ENCODE measurements around the gene PRKCH. TPM values are rescaled to one million over a fixed set of nuclear protein-coding genes. Genes with fewer than 3 reads are reported as not detected.

PRKCH gene
- total and polyA plus RNA-seq, 2 donors (not counting 3 experiments of a cell fraction or from before 2014, with no cell fraction given), result 97.7 to 103 TPM

- H3K27me3 ChIP-seq (ENCODE audit: control insufficient read depth in 2 of 2, insufficient read depth in 2 of 2, low read length in 2 of 2), result no peaks in the 10 kb centered on the region
- TF ChIP-seq POLR2A (IDR thresholded peaks at IDR 0.05; ENCODE audit: low read depth, low read length), result no peak
- TF ChIP-seq GATA2 (IDR thresholded peaks at IDR 0.05; ENCODE audit: insufficient read depth, insufficient read length, low read depth, low read length), result no peak
- no peak for TF ChIP-seq FOS (IDR thresholded peaks at IDR 0.05; ENCODE audit: borderline replicate concordance, insufficient read depth, low read length)
- no peak for TF ChIP-seq MAX (IDR thresholded peaks at IDR 0.05; ENCODE audit: insufficient read depth, insufficient read length)
- no peak for TF ChIP-seq JUN (IDR thresholded peaks at IDR 0.05; ENCODE audit: borderline replicate concordance, insufficient read depth, insufficient read length, low read depth)
- TF ChIP-seq POLR2AphosphoS5 (IDR thresholded peaks at IDR 0.05; ENCODE audit: insufficient read depth, low read depth, low read length), result no peak
- no peak for TF ChIP-seq MYC (IDR thresholded peaks at IDR 0.05; ENCODE audit: low read depth, low read length)
- TF ChIP-seq EZH2 (IDR thresholded peaks at IDR 0.05; ENCODE audit: borderline replicate concordance, low read depth, low read length, severe bottlenecking), result no peak
- no peak for TF ChIP-seq CTCF (IDR thresholded peaks at IDR 0.05; ENCODE audit: extremely low read depth in 1 of 2, insufficient read depth in 1 of 2, low read depth in 1 of 2, low read length in 2 of 2)
- dilution Hi-C loops (cut with MboI; ENCODE audit: extremely low pct_ligation_motif_present, low sequenced_read_pairs), result no loop called here
- no peak overlapping the region for H2AFZ ChIP-seq (ENCODE audit: low read depth, low read length)
- intact Hi-C loops (cut with micrococcal nuclease), result no loop called here
- H3K27ac ChIP-seq (ENCODE audit: insufficient read depth, low read depth, low read length), result no peak overlapping the region
- H3K36me3 ChIP-seq (ENCODE audit: control insufficient read depth in 2 of 2, extremely low read depth in 1 of 2, insufficient read depth in 2 of 2, low read length in 2 of 2), result no peaks in the 10 kb centered on the region
- peaks cover 2% of the 10 kb centered on the region for H3K79me2 ChIP-seq (ENCODE audit: control insufficient read depth, insufficient read depth, low read length)
- no peak for FAIRE-seq
- no peak for DNase-seq (ENCODE audit: low read depth, low spot score)
- BruUV-seq (replicated peaks), result no TSS peak
- CTCF ChIA-PET, result interaction anchor here (1.5 kb wide), 1 partner anchor 17 kb away, joined by 3 read pairs; no protein-coding TSS in a partner anchor
- H3K4me1 ChIP-seq (ENCODE audit: control insufficient read depth, extremely low read depth, insufficient read depth, low read length), result peaks cover 48% of the 10 kb centered on the region
- no peak overlapping the region for H3K4me2 ChIP-seq (ENCODE audit: insufficient read depth, low read length)
- H3K9me1 ChIP-seq (replicated peaks; ENCODE audit: control insufficient read depth, extremely low read depth, insufficient read depth, low read length), result no peaks in the 10 kb centered on the region
- no peak overlapping the region for H3K9ac ChIP-seq (replicated peaks; ENCODE audit: extremely low read depth, insufficient read depth, low read length)
- POLR2A ChIA-PET, result no interaction called here
- H4K20me1 ChIP-seq (replicated peaks; ENCODE audit: control insufficient read depth, extremely low read depth, insufficient read depth, low read length), result no peaks in the 10 kb centered on the region
- H3K9me3 ChIP-seq (replicated peaks; ENCODE audit: control insufficient read depth, insufficient read depth, low read length), result no peaks in the 10 kb centered on the region
- H3K4me3 ChIP-seq (replicated peaks in 1 of 3; ENCODE audit: insufficient read depth in 1 of 3, low read depth in 1 of 3, low read length in 3 of 3), result no peak overlapping the region
Observed at GRCh38 chr14:61519735-61520134, 198.4 kb downstream of the PRKCH start.
